Trophoblast cell (in vitro differentiated cells and primary cell): ENCODE measurements around the gene MTA3.

Experiments used
- DNase-seq, 2 donors: peaks; one replicate each; pipeline ENCODE4 v3.0.0-alpha.2; 2016
- H2AFZ ChIP-seq: 2 replicates; pipeline ENCODE4 v1.6.1; 2013; ENCODE audit warnings: low read length, moderate library complexity, mild to moderate bottlenecking; ENCODE audit not compliant: insufficient read depth, poor library complexity
- H2AK5ac ChIP-seq: 2 replicates; pipeline ENCODE4 v1.6.1; 2013; ENCODE audit warnings: mild to moderate bottlenecking, low read length
- H2BK120ac ChIP-seq: 2 replicates; pipeline ENCODE4 v1.6.1; 2013; ENCODE audit warnings: low read length, mild to moderate bottlenecking, moderate library complexity; ENCODE audit not compliant: insufficient read depth, poor library complexity
- H2BK12ac ChIP-seq: 2 replicates; pipeline ENCODE4 v1.6.1; 2013; ENCODE audit warnings: mild to moderate bottlenecking, low read length, moderate library complexity
- H2BK5ac ChIP-seq: 2 replicates; pipeline ENCODE4 v1.6.1; 2013; ENCODE audit warnings: low read length, low read depth, moderate library complexity, mild to moderate bottlenecking; ENCODE audit not compliant: poor library complexity
- H3K14ac ChIP-seq: 2 replicates; pipeline ENCODE4 v1.6.1; 2013; ENCODE audit warnings: mild to moderate bottlenecking, low read length
- H3K18ac ChIP-seq: 2 replicates; pipeline ENCODE4 v1.6.1; 2013; ENCODE audit warnings: mild to moderate bottlenecking, low read length
- H3K23ac ChIP-seq: 2 replicates; pipeline ENCODE4 v1.6.1; 2013; ENCODE audit warnings: low read length
- H3K27ac ChIP-seq: 2 replicates; pipeline ENCODE4 v1.5.1; 2013; ENCODE audit warnings: low read depth, mild to moderate bottlenecking, inconsistent platforms, low read length, moderate library complexity
- H3K27me3 ChIP-seq: 2 replicates; pipeline ENCODE4 v1.6.1; 2013; ENCODE audit warnings: inconsistent platforms, mild to moderate bottlenecking, low read length, moderate library complexity; ENCODE audit not compliant: insufficient read depth
- H3K36me3 ChIP-seq, 2 experiments: 1 replicate in 1 of 2; 2 replicates in 1 of 2; pipeline ENCODE4 v1.6.1; 2013; ENCODE audit warnings: low read length in 2 of 2, mild to moderate bottlenecking in 2 of 2, moderate library complexity in 1 of 2; ENCODE audit not compliant: insufficient read depth in 2 of 2, control insufficient read depth in 1 of 2
- H3K4ac ChIP-seq: 2 replicates; pipeline ENCODE4 v1.6.1; 2013; ENCODE audit warnings: low read depth, mild to moderate bottlenecking, low read length, moderate library complexity
- H3K4me1 ChIP-seq, 2 experiments: 1 replicate in 1 of 2; 2 replicates in 1 of 2; pipeline ENCODE4 v1.6.1; 2013; ENCODE audit warnings: low read length in 2 of 2, mild to moderate bottlenecking in 2 of 2, moderate library complexity in 1 of 2; ENCODE audit not compliant: insufficient read depth in 2 of 2, control insufficient read depth in 1 of 2
- H3K4me2 ChIP-seq: 2 replicates; pipeline ENCODE4 v1.6.1; 2013; ENCODE audit warnings: inconsistent platforms, mild to moderate bottlenecking, low read length, moderate library complexity
- H3K4me3 ChIP-seq: 2 replicates; pipeline ENCODE4 v1.5.1; 2013; ENCODE audit warnings: mild to moderate bottlenecking, low read depth, low read length, inconsistent platforms
- H3K79me1 ChIP-seq: one replicate; pipeline ENCODE4 v1.6.1; 2013; ENCODE audit warnings: low read length
- H3K79me2 ChIP-seq: 2 replicates; pipeline ENCODE4 v1.6.1; 2013; ENCODE audit warnings: low read length, mild to moderate bottlenecking; ENCODE audit not compliant: control insufficient read depth, insufficient read depth, poor library complexity
- H3K9ac ChIP-seq: 2 replicates; pipeline ENCODE4 v1.6.1; 2013; ENCODE audit warnings: mild to moderate bottlenecking, low read length
- H3K9me3 ChIP-seq: 2 replicates; pipeline ENCODE4 v1.6.1; 2013; ENCODE audit warnings: low read depth, mild to moderate bottlenecking, control low read depth, inconsistent platforms, low read length; ENCODE audit not compliant: insufficient read depth
- H4K12ac ChIP-seq: 2 replicates; pipeline ENCODE4 v1.6.1; 2013; ENCODE audit warnings: low read depth, mild to moderate bottlenecking, low read length, moderate library complexity
- H4K8ac ChIP-seq: 2 replicates; pipeline ENCODE4 v1.6.1; 2013; ENCODE audit warnings: low read depth, mild to moderate bottlenecking, low read length, moderate library complexity
- H4K91ac ChIP-seq: one replicate; pipeline ENCODE4 v1.6.1; 2013; ENCODE audit warnings: low read depth, mild to moderate bottlenecking, low read length, moderate library complexity
- WGBS: extraction: QIAGEN DNeasy Blood & Tissue Kit; methylation state at CpG from one replicate; pipeline ENCODE4 v1.1.7; 2013; ENCODE audit warnings: missing lambda C conversion rate; ENCODE audit not compliant: insufficient read length, insufficient coverage; ENCODE audit errors: extremely low coverage; 5-methylcytosine and 5-hydroxymethylcytosine counted together

MTA3 gene

GRCh38 chr2:42801381-42801780 is 232.9 kb downstream of the MTA3 start:
- no peaks in the 10 kb centered on the region for H3K36me3 ChIP-seq
- WGBS = no CpG with 5 or more reads among the region's 4 CpGs
- H3K23ac ChIP-seq = no peak overlapping the region
- H3K14ac ChIP-seq = no peak overlapping the region
- no peaks in the 10 kb centered on the region for H3K27me3 ChIP-seq
- no peak overlapping the region for H4K8ac ChIP-seq
- H3K9ac ChIP-seq = no peak overlapping the region
- DNase-seq = peak in 1 of 2 donors; percentile 76
- H3K4me3 ChIP-seq = no peak overlapping the region
- no peak overlapping the region for H4K12ac ChIP-seq
- H3K79me2 ChIP-seq = no peaks in the 10 kb centered on the region
- no peak overlapping the region for H3K18ac ChIP-seq
- no peak overlapping the region for H4K91ac ChIP-seq
- H3K79me1 ChIP-seq = no peaks in the 10 kb centered on the region
- no peak overlapping the region for H2BK5ac ChIP-seq
- H2BK120ac ChIP-seq = no peak overlapping the region
- H3K4ac ChIP-seq = no peak overlapping the region
- H3K4me2 ChIP-seq = no peak overlapping the region
- no peak overlapping the region for H3K27ac ChIP-seq
- no peak overlapping the region for H2AFZ ChIP-seq
- no peak overlapping the region for H2AK5ac ChIP-seq
- H2BK12ac ChIP-seq = no peak overlapping the region
- peaks cover 0 to 4% of the 10 kb centered on the region in 2 experiments for H3K4me1 ChIP-seq
- no peaks in the 10 kb centered on the region for H3K9me3 ChIP-seq

DNA sequence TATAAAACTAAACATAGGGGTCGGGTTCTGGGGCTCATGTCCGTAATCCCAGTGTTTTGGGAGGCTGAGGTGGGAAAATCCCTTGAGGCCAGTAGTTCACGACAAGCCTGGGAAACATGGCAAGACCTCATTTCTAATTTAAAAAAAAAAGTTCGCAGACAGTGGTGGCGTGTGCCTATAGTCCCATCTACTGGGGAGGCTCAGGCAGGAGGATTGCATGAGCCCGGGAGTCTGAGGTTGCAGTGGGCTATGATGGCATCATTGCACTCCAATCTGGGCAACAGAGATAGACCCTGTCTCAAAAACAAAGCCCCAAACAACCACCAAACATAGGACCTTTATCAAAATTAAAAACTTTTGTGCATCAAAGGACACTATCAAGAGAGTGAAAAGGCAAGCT is 233.7 kb downstream of the MTA3 start:
- Histone ChIP-seq H3K4ac (no peak overlapping the region), H2BK120ac (no peak overlapping the region), H2AFZ (no peak overlapping the region), H3K9ac (no peak overlapping the region), H3K4me1 (peaks cover 0 to 4% of the 10 kb centered on the region in 2 experiments), H4K12ac (no peak overlapping the region), H2AK5ac (no peak overlapping the region), H4K8ac (no peak overlapping the region), H3K9me3 (no peaks in the 10 kb centered on the region), H3K18ac (no peak overlapping the region), H4K91ac (no peak overlapping the region), H3K79me2 (no peaks in the 10 kb centered on the region), H2BK12ac (no peak overlapping the region), H2BK5ac (no peak overlapping the region), H3K79me1 (no peaks in the 10 kb centered on the region), H3K27ac (no peak overlapping the region), H3K23ac (no peak overlapping the region), H3K27me3 (no peaks in the 10 kb centered on the region), H3K4me3 (no peak overlapping the region), H3K14ac (no peak overlapping the region), H3K4me2 (no peak overlapping the region), H3K36me3 (no peaks in the 10 kb centered on the region)
- WGBS = no CpG with 5 or more reads among the region's 6 CpGs
- no peak for DNase-seq

DNA sequence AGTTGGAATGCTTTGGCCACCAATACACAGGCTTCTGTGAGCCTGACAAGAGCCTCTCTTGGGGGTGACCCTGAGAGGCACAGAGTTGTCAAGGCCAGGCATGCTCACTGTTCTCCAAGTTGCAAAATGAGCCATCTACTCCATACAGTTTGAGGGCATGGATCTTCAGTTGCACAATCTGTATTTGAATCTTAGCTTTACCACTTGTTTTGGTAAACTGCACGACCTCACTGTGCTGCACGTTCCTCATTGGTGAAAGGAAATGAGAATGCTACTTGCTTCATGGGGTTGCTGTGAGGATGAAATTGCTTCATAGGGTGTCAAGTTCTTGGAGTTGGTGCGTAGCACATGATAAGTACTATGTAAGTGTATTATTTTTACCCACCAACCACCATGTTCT is 235.9 kb downstream of the MTA3 start:
- no peak for DNase-seq
- WGBS = no CpG with 5 or more reads among the region's 3 CpGs
- H3K27me3 ChIP-seq = no peaks in the 10 kb centered on the region
- H4K8ac ChIP-seq = no peak overlapping the region
- H2BK12ac ChIP-seq = no peak overlapping the region
- H3K79me1 ChIP-seq = no peaks in the 10 kb centered on the region
- no peak overlapping the region for H3K18ac ChIP-seq
- no peak overlapping the region for H3K4me2 ChIP-seq
- no peak overlapping the region for H4K12ac ChIP-seq
- H4K91ac ChIP-seq = no peak overlapping the region
- no peak overlapping the region for H2AFZ ChIP-seq
- H2BK5ac ChIP-seq = no peak overlapping the region
- H3K79me2 ChIP-seq = no peaks in the 10 kb centered on the region
- H2BK120ac ChIP-seq = no peak overlapping the region
- peaks cover 0 to 4% of the 10 kb centered on the region in 2 experiments for H3K4me1 ChIP-seq
- H2AK5ac ChIP-seq = no peak overlapping the region
- no peak overlapping the region for H3K4ac ChIP-seq
- H3K36me3 ChIP-seq = no peaks in the 10 kb centered on the region
- H3K23ac ChIP-seq = no peak overlapping the region
- no peak overlapping the region for H3K9ac ChIP-seq
- H3K27ac ChIP-seq = no peak overlapping the region
- H3K9me3 ChIP-seq = no peaks in the 10 kb centered on the region
- H3K4me3 ChIP-seq = no peak overlapping the region
- no peak overlapping the region for H3K14ac ChIP-seq

- Histone ChIP-seq H3K79me2 (peaks cover 2% of the 10 kb centered on the region), H2AK5ac (no peak overlapping the region), H3K36me3 (no peaks in the 10 kb centered on the region), H3K23ac (no peak overlapping the region), H4K91ac (no peak overlapping the region), H3K4me1 (peaks cover 0 to 4% of the 10 kb centered on the region in 2 experiments), H2AFZ (no peak overlapping the region), H4K12ac (no peak overlapping the region), H4K8ac (no peak overlapping the region), H3K9ac (no peak overlapping the region), H3K27ac (no peak overlapping the region), H2BK12ac (no peak overlapping the region), H3K4me2 (no peak overlapping the region), H3K9me3 (no peaks in the 10 kb centered on the region), H2BK5ac (no peak overlapping the region), H3K4ac (no peak overlapping the region), H3K4me3 (no peak overlapping the region), H3K27me3 (no peaks in the 10 kb centered on the region), H3K79me1 (peaks cover 3% of the 10 kb centered on the region), H3K14ac (no peak overlapping the region), H3K18ac (no peak overlapping the region), H2BK120ac (no peak overlapping the region)
- no peak for DNase-seq
- WGBS = no CpG with 5 or more reads among the region's 5 CpGs
Observed at GRCh38 chr2:42804891-42805290, 236.5 kb downstream of the MTA3 start.
